Loucy (cell line): ENCODE results near the gene NCSTN.
A peak's percentile ranks its signal among the peaks of the same experiment; 100 is the strongest.

ENCODE experiments used
- H2AFZ ChIP-seq: fragments of 200-600 bp; sonication (generic); 2 replicates; pipeline ENCODE4 v1.6.0; 2016; ENCODE audit warnings: antibody characterized with exemption, mild to moderate bottlenecking, low read length, moderate library complexity
- H3F3A ChIP-seq: fragments of 200-600 bp; 2 replicates; pipeline ENCODE4 v1.6.0; 2016; ENCODE audit warnings: antibody characterized with exemption, low read depth, mild to moderate bottlenecking
- H3K27me3 ChIP-seq: fragments of 200-600 bp; sonication (generic); 2 replicates; pipeline ENCODE4 v1.6.1; 2014; ENCODE audit warnings: low read length, mild to moderate bottlenecking; ENCODE audit not compliant: insufficient read depth, poor library complexity, severe bottlenecking
- H3K36me3 ChIP-seq: fragments of 200-600 bp; sonication (generic); 2 replicates; pipeline ENCODE4 v1.6.1; 2016; ENCODE audit warnings: low read length; ENCODE audit not compliant: insufficient read depth
- H3K4me1 ChIP-seq: fragments of 200-600 bp; sonication (generic); 2 replicates; pipeline ENCODE4 v1.5.1; 2014; ENCODE audit warnings: low read length, mild to moderate bottlenecking; ENCODE audit not compliant: insufficient read depth, poor library complexity, severe bottlenecking
- H3K4me2 ChIP-seq: fragments of 200-600 bp; sonication (generic); 2 replicates; pipeline ENCODE4 v1.6.0; 2014; ENCODE audit warnings: antibody characterized with exemption, low read length, low read depth, mild to moderate bottlenecking; ENCODE audit not compliant: poor library complexity, severe bottlenecking
- H3K4me3 ChIP-seq: fragments of 200-600 bp; sonication (generic); 2 replicates; pipeline ENCODE4 v1.5.1; 2014; ENCODE audit warnings: low read length, mild to moderate bottlenecking, mixed read lengths; ENCODE audit not compliant: poor library complexity, severe bottlenecking
- H3K79me2 ChIP-seq: fragments of 200-600 bp; sonication (generic); 2 replicates; pipeline ENCODE4 v1.6.1; 2014; ENCODE audit warnings: low read length; ENCODE audit not compliant: insufficient read depth
- H3K9ac ChIP-seq: fragments of 200-600 bp; sonication (generic); 2 replicates; pipeline ENCODE4 v1.6.0; 2014; ENCODE audit warnings: mild to moderate bottlenecking, low read depth, low read length, moderate library complexity; ENCODE audit not compliant: poor library complexity, severe bottlenecking
- H3K9me2 ChIP-seq: fragments of 200-600 bp; sonication (generic); replicated peaks from 2 replicates; pipeline ENCODE4 v1.6.1; 2016; ENCODE audit warnings: low read depth, low read length, mixed read lengths
- H3K9me3 ChIP-seq: fragments of 200-600 bp; sonication (generic); 2 replicates; pipeline ENCODE4 v1.6.1; 2014; ENCODE audit warnings: mild to moderate bottlenecking, antibody characterized with exemption, low read length, low read depth; ENCODE audit not compliant: insufficient read depth
- H4K20me1 ChIP-seq: fragments of 200-600 bp; sonication (generic); 2 replicates; pipeline ENCODE4 v1.6.0; 2014; ENCODE audit warnings: antibody characterized with exemption, low read length, mild to moderate bottlenecking; ENCODE audit not compliant: insufficient read depth, poor library complexity, severe bottlenecking
- CTCF ChIP-seq: fragments of 200-600 bp; sonication (generic); conservative IDR thresholded peaks from 2 replicates; pipeline ENCODE4 v1.5.1; 2014; ENCODE audit warnings: mild to moderate bottlenecking, antibody characterized with exemption, low read length
- EZH2phosphoT487 ChIP-seq: fragments of 200-600 bp; IDR thresholded peaks from 2 replicates; pipeline ENCODE4 v1.6.1; 2018; ENCODE audit warnings: antibody characterized with exemption, mild to moderate bottlenecking, moderate library complexity, borderline replicate concordance

The NCSTN gene

GRCh38 chr1:160344241-160344640 lies 1.1 kb downstream of the NCSTN start:
- Histone ChIP-seq H3K27me3 (no peaks in the 10 kb centered on the region), H3K9me2 (no peaks in the 10 kb centered on the region), H3K9me3 (no peaks in the 10 kb centered on the region), H3K36me3 (peaks cover 17% of the 10 kb centered on the region; the same call in 1 of the 2 replicates), H3K4me3 (peak overlapping the region; percentile 98), H3F3A (no peaks in the 10 kb centered on the region), H3K4me2 (peak overlapping the region; percentile 87), H3K9ac (peak overlapping the region; percentile 88), H4K20me1 (peaks cover 33% of the 10 kb centered on the region), H2AFZ (no peak overlapping the region), H3K4me1 (peaks cover 44% of the 10 kb centered on the region), H3K79me2 (peaks cover 75% of the 10 kb centered on the region)
- TF ChIP-seq CTCF (no peak), EZH2phosphoT487 (no peak)

GRCh38 chr1:160344936-160345335 lies 1.8 kb downstream of the NCSTN start:
- Histone ChIP-seq H3K9me3 (no peaks in the 10 kb centered on the region), H4K20me1 (peaks cover 29% of the 10 kb centered on the region), H2AFZ (no peak overlapping the region), H3F3A (no peaks in the 10 kb centered on the region), H3K4me2 (peak overlapping the region; percentile 87), H3K9ac (no peak overlapping the region), H3K27me3 (no peaks in the 10 kb centered on the region), H3K9me2 (no peaks in the 10 kb centered on the region), H3K79me2 (peaks cover 68% of the 10 kb centered on the region), H3K4me1 (peaks cover 40% of the 10 kb centered on the region), H3K36me3 (peaks cover 17% of the 10 kb centered on the region; the same call in 1 of the 2 replicates), H3K4me3 (no peak overlapping the region)
- TF ChIP-seq CTCF (no peak), EZH2phosphoT487 (no peak)

GRCh38 chr1:160346463-160346862 lies 3.3 kb downstream of the NCSTN start:
- no peak for TF ChIP-seq CTCF
- no peak for TF ChIP-seq EZH2phosphoT487
- no peaks in the 10 kb centered on the region for H3K27me3 ChIP-seq
- H3K9me2 ChIP-seq: no peaks in the 10 kb centered on the region
- peaks cover 53% of the 10 kb centered on the region for H3K79me2 ChIP-seq
- H3K4me1 ChIP-seq: peaks cover 26% of the 10 kb centered on the region
- no peak overlapping the region for H3K4me3 ChIP-seq
- H3F3A ChIP-seq: no peaks in the 10 kb centered on the region
- no peak overlapping the region for H3K9ac ChIP-seq
- H2AFZ ChIP-seq: no peak overlapping the region
- H3K36me3 ChIP-seq: peaks cover 32% of the 10 kb centered on the region; the same call in 1 of the 2 replicates
- no peaks in the 10 kb centered on the region for H3K9me3 ChIP-seq
- H4K20me1 ChIP-seq: peaks cover 14% of the 10 kb centered on the region
- H3K4me2 ChIP-seq: peak overlapping the region; percentile 18
